IPS-NIHi7 (cell line): ENCODE measurements around the gene GPC5.
"Not testable (repeated sequence)": the region's sequence is repeated elsewhere in the genome, so short reads cannot be mapped to it uniquely, and the experiment has no call there.

Experiments
- DNase-seq: peaks from one replicate; pipeline ENCODE4 v3.0.0; 2012; ENCODE audit warnings: mixed read lengths; ENCODE audit errors: extremely low spot score

Gene GPC5

GRCh38 chr13:92460479-92460878 lies 1062.1 kb downstream of the GPC5 start:
- no peak for DNase-seq

GRCh38 chr13:92461402-92461801 lies 1063.0 kb downstream of the GPC5 start:
- DNase-seq, result no peak

GRCh38 chr13:92461831-92462230 lies 1063.4 kb downstream of the GPC5 start:
- no peak for DNase-seq

GRCh38 chr13:92463134-92463533 lies 1064.7 kb downstream of the GPC5 start:
- no peak for DNase-seq

- DNase-seq, result no peak
These were observed 1075.5 kb downstream of the GPC5 start for GRCh38 chr13:92473765-92474475.

- no peak for DNase-seq
These were observed 1082.0 kb downstream of the GPC5 start for GRCh38 chr13:92480387-92480786.

GRCh38 chr13:92482790-92483189 lies 1084.4 kb downstream of the GPC5 start:
- not testable (repeated sequence) for DNase-seq

GRCh38 chr13:92483894-92484293 lies 1085.5 kb downstream of the GPC5 start:
- DNase-seq, result no peak

- no peak for DNase-seq
These were observed 1088.8 kb downstream of the GPC5 start for GRCh38 chr13:92487238-92487637.

GRCh38 chr13:92488249-92488852 lies 1089.9 kb downstream of the GPC5 start:
- DNase-seq, result no peak

- DNase-seq, result no peak
These were observed 1093.4 kb downstream of the GPC5 start for GRCh38 chr13:92491839-92492238.

GRCh38 chr13:92494915-92495314 lies 1096.5 kb downstream of the GPC5 start:
- no peak for DNase-seq

GRCh38 chr13:92500192-92500591 lies 1101.8 kb downstream of the GPC5 start:
- peak; percentile 15 for DNase-seq

- no peak for DNase-seq
These were observed 1112.0 kb downstream of the GPC5 start for GRCh38 chr13:92510416-92510815.

- no peak for DNase-seq
These were observed 1114.4 kb downstream of the GPC5 start for GRCh38 chr13:92512852-92513251.

- no peak for DNase-seq
These were observed 1115.3 kb downstream of the GPC5 start for GRCh38 chr13:92513672-92514071.

GRCh38 chr13:92514420-92515125 lies 1116.2 kb downstream of the GPC5 start:
- DNase-seq, result no peak

- DNase-seq, result not testable (repeated sequence)
These were observed 1118.5 kb downstream of the GPC5 start for GRCh38 chr13:92516878-92517277.

GRCh38 chr13:92518622-92519021 lies 1120.2 kb downstream of the GPC5 start:
- DNase-seq, result not testable (repeated sequence)

- DNase-seq, result no peak
These were observed 1131.9 kb downstream of the GPC5 start for GRCh38 chr13:92530364-92530763.

GRCh38 chr13:92535222-92536006 lies 1137.0 kb downstream of the GPC5 start:
- DNase-seq, result no peak

GRCh38 chr13:92537471-92537870 lies 1139.0 kb downstream of the GPC5 start:
- no peak for DNase-seq
